Posterior vena cava (tissue), 2 donors: ENCODE data around the gene SIGLEC1. TPM values are rescaled to one million over a fixed set of nuclear protein-coding genes. Genes with fewer than 3 reads are reported as not detected.
A peak's percentile ranks its signal among the peaks of the same experiment; 100 is the strongest.

ENCODE experiments used
- DNase-seq: peaks from one replicate; pipeline ENCODE4 v3.0.0-alpha.2; 2020; ENCODE audit warnings: low spot score
- intact Hi-C, 2 donors: fragments of 100-400 bp; cut with DNase I; formaldehyde crosslinking; loops; one replicate each; pipeline versions ENCODE4 v1.14.1 to v1.14.2; 2022 to 2023
- total RNA-seq, 2 donors: library from RNA; stranded (reverse); fragmentation: NEBNext Ultra II Directional; extraction: Animal tissue kit (Norgen Biotek cat#: 25700); gene quantifications; one replicate each; pipeline ENCODE4 v1.2.1, GENCODE V29; 2021
- donor health status: DM: yes; HTN: yes; CAD: no.
- donor health status: DM: yes; HTN: yes; CAD: no.

The SIGLEC1 gene
- total RNA-seq, 2 donors from 2014 or later, result 12.6 to 41.1 TPM

DNA sequence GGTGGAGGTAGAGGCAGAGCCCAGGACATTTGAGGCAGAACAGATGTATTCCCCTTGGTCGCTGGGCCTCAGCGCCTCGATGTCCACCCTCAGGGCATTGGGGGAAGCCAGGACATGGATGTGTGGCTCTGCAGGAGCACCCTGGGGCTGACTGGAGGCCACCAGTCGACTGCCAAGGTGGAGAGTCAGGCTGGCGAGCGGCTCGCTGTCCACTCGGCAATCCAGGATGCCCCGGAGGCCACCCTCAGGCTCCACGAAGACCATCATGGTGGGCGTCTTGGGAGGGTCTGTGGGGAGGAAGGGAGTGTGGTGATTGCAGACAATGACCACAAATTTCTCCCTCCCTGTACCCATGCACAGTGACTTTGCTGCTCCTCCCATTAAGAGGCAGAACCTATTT lies 22.4 kb downstream of the SIGLEC1 start:
- no peak for DNase-seq
- intact Hi-C loops, result no loop called here

DNA sequence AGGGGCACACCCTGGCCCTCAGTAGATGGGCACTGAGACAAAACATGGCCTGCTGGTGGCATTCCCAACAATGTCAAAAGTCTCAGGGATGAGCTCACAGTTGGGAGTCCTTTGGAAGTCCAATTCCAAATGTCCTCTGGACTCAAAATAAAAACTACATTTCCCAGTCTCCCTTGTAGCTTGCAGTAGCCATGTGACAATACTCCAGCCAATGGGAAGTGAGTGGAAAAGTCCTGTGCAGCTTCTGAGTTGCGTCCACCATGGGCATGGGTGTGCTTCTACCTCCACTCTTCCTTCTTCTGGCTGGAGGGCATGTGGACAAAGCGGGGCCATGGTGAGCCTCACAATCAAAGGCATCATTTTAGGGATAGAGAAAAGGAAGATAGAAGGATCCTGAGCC lies 24.7 kb downstream of the SIGLEC1 start:
- intact Hi-C loops, result no loop called here

DNA sequence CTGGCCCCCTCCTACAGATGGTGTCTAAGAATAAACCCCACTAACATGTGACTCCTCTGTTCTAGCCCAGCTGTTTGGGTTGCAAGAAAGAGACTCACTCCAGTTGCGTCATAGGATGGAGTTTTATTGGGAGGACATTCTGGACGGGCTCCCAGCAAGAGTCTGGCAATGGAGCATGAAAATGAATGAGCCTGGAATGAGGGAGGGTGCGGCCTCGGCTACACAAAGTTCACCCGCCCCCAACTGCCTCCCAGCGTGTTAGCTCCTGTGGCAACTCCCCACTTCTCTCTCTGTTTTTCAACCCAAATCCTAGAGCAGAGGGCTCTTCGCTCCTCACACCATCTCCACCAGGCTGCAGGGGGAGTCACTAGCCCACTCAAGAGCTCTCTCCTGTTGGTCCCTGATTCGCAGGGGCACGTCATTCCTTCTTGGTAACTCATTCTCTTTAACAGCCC lies 25.5 kb downstream of the SIGLEC1 start:
- intact Hi-C loops, result no loop called here
- DNase-seq, result peak; percentile 93

More for the DNA sequence above, 24.7 kb downstream of the SIGLEC1 start:
- no peak for DNase-seq

DNA sequence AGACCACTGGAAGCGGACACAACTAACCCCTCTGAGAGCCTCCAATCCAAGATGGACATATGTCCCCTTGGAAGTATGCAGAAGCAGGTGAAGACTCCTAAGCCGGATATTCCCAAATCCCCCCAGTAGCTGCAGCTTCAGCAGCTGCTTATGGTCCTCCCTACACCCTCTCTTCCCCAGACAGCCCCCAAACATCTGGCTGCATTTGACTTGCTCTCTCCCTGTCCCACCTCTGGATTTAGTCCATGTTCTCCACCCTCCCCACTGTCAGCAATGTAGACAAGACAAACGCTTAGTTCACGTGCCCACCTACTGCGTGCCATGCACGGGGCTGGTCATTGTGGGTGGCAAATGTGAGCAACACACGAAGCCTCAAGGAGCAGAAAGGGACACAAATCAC lies 26.0 kb downstream of the SIGLEC1 start:
- intact Hi-C loops, result no loop called here
- no peak for DNase-seq

DNA sequence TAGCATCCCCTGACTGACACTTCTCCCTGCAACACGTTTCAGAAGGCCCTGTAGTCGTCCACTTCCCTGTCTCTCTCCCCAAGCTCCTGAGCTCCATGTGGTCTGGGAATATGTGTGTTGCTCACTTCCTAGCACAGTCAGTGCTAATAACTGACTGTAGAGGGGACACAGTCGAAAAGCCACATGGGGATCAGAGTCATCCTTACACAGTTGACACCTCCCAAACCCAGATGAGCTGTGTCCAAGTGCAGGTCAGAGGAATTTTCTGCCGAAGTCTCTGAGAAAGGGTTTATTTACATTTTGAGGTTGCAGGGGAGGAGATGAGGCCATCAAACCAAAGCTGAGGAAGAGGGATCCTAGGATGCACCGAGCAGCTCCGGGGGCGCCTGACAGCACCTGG lies 27.1 kb downstream of the SIGLEC1 start:
- intact Hi-C loops, result no loop called here

DNA sequence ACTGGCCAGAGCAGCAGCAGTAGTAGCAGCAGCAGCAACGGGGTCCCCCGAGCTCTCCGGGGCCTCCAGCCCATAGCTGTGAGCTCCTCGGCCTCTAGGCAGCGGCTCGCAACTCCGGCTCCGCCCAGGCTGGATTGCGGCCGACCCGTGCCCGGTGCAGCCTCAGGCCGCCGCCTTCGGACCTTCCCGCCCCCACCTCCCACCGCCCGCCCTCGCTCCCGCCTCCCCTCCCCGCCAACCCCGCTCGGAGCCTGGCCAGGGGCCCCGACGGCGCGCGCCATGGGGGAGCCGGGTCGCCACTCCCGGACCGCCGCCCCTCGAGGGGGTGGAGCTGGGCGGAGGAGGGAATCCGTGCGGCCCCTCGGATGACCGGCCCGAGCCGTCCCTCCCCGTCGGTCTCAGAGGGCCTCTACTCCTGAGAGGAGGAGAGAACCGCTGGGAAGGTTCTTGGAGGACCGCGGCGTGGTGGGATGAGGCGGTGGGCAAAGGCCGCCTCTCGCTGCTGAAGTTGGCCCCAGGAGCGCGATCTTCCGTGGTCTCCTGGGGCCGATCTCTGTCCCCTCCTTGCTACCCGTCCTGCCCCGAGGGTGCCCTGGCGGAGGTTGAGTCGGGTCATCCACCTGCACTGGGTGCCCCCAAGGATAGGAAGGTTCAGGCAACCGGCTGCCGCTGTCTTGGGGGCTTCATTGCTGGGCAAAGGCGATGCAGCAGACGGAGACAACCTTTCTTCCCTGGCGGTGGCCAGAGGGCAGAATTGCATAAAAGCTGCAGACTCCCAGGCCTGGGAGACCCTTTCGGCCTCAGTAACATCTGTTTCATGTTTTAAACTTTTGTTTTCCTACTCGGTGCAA lies 30.2 kb downstream of the SIGLEC1 start, which contains the start of gene ADAM33:
TSS of gene ADAM33 (minus strand) at position 80 of the 851 bp plus-strand sequence. CDS start at position 74, 6 bp downstream.
- intact Hi-C loops, result loop anchor here in 1 of 2 donors (5.0 kb wide), 1 partner anchor 895 kb away; no protein-coding TSS in a partner anchor
- no peak for DNase-seq

More for the DNA sequence above, 27.1 kb downstream of the SIGLEC1 start:
- no peak for DNase-seq

DNA sequence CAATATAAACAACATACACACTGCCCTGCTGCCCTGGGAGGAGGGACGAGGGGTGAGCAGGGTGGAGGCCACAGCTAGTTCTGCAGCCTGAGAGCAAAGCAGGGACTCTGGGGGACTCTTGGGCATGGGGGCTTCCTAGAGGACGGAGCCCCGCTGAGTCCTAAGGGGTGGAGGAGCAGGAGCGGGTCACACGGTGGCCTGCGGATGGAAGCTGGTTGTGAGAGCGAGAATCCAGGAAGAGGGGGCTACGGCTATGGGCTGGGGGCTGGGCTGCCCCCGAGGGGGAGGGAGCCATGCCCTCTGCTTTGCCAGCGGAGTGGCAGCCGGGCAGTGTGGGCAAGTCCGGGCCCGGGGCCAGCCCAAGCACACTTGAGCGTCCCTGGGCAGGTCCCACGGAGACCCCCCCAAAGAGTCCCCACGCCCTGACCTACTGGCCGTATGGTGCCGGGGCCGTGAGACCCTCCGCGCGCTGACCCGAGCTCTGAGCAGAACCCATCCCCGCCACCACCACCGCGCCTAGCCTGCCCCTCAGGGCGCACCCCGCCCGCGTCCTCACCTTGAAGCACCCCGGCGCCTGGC lies 31.0 kb downstream of the SIGLEC1 start:
- no peak for DNase-seq
- intact Hi-C loops, result loop anchor here in 1 of 2 donors (5.0 kb wide), 1 partner anchor 896 kb away; no protein-coding TSS in a partner anchor

DNA sequence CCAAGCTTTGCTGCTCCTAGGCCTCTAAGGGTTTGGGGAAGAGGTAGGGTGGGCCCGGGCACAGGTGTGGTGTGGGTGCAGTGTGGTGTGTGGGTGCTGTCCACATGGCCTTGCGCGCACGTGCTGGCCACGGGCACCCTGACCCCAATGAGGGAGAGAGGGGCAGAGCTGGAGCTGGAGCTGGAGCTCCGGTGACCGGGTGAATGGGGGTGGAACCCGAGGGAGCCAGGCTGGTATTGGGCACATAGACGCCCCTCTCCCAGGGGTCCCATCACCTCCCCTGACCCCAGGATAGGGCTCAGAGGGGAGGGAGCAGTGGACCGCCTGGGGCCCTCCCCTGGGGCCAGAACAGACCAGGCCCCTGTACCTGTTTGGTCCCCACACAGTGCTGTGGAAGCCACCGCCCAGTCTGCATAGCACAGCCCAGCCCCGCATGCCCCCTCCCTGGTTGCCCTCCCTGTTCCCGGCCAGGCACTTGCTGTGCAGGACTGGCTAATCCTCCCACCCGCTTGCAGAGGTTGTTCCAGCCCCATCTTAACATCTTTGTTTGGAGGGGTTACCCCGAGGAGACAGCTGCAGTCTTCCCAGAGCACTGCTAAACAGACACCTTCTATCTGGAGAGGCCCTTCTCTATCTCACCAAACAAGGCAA lies 31.6 kb downstream of the SIGLEC1 start:
- intact Hi-C loops, result loop anchor here in 1 of 2 donors (5.0 kb wide), 1 partner anchor 896 kb away; no protein-coding TSS in a partner anchor
- DNase-seq, result no peak

DNA sequence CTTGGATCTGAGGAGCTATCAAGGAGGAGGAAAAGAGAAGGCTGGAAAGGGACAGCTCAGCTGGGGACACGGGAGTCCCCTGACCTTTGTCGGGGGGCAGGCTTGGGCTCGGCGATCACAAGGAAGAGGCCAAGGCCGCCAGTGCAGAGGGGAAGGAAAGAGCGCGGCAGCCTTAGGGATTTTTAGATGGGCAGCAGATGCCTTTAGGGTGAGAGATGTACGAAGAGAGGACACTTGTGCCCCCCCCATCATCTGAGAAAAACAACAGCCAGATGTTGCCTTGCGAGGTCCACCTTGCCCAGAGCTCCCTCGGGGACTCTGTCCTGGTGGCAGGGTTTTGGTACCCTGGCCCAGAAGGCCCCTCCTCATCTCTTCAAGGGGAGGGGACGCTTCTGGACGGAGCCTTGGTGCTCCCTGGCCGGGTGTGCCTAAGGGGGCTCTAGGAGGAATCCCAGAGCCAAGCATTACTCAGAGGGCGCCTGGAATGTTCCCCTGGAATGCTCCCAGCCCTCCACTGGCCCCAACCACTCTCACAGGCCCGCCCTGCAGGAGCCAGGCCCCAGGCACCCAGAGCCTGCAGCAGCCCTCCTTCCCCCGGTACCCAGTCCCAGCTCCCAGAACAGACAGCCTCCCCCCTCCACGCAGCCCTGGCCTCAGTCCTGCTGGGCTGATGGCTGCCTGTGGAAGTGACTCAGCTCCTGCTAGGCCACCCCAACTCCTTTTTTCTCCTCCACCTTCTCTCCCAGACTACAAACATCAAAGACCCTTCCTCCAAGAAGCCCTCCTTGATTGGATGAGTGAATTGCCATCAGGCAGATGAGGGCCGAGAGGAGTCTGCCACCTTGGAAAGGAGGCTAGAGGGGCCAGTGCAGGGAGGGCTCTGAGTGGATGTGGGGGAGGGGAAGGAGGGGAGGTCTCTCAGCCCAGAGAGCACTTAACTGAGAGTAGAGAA lies 32.4 kb downstream of the SIGLEC1 start:
- no peak for DNase-seq
- intact Hi-C loops, result loop anchor here in 1 of 2 donors (5.0 kb wide), 1 partner anchor 897 kb away; no protein-coding TSS in a partner anchor

DNA sequence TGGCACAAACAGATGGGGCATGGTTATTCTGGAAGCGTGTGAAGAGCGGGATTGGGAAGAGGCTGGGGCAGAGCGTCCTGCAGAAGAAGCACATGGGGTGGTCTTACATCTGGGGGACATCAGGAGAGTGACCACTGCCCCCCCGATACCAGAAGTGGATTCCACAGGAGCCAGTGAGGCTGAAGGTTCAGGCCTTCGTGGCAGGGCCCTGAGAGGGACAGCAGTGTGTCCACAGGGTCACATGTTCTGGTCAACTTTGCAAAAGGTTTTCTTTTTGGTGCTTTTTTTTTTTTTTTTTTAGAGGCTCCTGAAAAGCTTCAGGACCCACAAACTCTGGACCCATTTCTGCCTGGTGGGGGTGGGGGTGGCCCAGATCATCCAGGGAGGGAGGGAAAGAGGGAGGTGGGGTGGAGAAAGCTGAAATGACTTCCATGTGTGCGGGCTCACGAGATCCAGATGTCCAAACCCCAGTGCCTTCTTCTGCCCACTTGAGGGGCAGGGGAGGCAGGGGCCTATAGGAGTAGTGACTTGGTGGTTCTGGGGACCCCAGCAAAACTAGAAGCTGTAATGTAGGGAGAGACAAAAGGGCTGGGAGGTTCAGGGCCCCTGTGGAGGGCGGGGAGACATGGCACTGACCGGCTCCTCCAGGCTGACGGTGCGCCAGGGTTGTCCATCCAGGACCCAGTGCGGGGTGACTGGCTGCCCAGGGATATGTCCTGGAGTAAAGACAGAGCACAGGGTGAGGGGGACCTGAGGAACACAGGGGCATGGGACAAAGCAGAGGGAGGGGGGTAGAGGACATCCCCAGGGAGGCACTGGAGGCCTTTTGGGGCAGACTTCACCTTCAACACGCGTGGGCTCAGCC lies 33.3 kb downstream of the SIGLEC1 start:
- intact Hi-C loops, result no loop called here
- DNase-seq, result no peak

DNA sequence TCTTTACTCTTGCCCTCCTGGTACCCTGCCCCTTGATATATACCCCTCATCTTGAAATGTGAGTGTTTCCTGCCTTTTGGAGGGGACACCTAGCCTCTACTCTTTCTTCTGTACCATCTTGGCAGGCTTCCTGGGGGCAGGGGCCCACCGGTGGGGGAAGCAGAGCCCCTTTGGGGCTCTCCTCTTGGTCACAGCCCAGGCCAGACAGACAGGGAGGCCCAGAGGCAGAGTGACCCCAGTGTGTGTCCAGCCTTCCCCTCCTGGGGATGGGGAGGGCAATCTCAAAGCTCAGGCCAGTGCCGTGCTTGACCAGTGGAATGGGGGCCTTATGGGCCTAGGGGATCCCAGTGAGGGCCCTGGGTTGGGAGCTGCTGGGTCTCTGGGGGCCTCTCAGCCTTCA lies 34.2 kb downstream of the SIGLEC1 start:
- intact Hi-C loops, result no loop called here
- DNase-seq, result no peak

DNA sequence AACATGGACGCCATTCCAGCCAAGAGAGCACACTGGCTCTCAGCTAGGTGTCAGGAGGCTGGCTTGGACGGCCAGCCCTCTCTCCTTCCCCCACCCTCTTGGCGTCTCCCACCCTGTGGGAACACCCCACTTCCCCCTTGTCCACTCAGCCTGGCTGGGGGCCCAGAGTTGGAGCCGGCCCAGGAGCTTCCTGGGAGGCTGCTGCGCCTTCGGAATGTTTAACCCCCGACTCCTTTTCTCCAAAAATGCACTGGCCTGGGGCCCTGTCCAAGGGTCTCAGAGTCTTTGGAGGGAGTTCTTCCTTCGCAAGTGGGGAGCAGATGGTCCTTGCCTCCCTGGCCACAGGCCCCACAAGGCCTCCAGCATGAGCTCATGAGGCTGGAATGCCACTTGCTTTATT lies 34.7 kb downstream of the SIGLEC1 start:
- DNase-seq, result no peak
- intact Hi-C loops, result loop anchor here (2.0 kb wide), 2 partner anchors 33 to 73 kb away; no protein-coding TSS in a partner anchor

DNA sequence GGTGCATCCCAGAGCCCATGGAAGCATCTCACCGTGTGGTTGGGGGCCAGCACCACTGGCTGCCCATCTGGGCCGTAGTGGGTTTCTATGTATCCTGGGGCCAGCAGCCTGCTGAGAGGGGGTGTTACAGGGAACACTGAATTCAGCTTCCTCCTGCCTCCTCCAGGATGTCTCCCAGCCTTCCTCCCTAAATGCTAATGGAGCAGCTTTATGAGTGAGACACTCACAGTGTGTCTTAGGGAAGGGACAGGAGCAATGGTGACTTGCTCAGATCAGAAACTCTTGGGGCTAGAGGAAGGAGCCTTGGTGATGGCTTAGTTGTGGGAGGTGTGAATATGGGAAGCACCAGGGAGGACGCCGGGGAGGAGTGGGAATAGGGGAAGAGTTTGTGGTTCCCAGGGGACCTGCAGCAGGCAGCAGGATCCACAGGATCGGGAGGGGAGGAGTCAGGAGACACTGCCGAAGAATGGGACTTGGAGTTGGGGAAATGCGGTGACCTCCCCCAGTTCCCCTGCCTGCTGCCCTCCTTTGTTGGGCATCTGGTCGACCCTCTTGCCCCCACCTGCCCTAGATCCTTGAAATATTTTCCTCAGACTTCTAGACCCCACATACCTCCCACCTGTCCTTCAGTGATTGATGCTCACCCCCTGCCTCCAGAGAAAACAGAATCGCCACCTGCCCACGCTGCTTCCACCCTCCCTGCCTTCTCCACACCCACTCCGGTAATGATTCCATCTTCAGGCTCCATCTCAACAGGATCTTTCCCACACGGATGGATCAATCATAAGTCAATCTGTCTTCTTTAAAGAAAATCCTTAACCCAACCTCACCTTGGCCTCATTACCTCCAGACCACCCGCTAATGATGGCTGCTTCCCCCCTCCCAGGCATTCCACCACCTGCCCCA lies 37.2 kb downstream of the SIGLEC1 start:
- DNase-seq, result no peak
- intact Hi-C loops, result no loop called here

DNA sequence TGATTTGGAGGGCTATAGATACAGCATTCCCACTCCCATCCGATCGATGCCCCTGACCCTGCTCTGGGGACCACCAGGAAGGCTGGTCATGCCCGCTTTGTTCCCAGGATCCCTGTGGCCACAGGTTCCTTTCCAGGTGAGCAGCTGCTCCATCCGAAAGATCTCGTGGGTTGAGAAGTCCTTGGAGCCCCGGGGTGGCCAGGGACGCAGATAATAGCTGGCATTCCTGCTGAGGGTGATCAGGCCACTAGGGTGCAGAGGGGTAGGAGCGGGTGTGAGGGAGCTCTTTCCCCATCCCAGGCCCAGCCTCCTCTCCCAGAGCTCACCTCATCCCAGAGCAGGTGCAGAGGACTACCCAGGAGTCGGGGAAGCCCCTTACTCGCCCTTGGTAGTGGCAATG lies 38.0 kb downstream of the SIGLEC1 start:
- intact Hi-C loops, result no loop called here
- DNase-seq, result no peak

DNA sequence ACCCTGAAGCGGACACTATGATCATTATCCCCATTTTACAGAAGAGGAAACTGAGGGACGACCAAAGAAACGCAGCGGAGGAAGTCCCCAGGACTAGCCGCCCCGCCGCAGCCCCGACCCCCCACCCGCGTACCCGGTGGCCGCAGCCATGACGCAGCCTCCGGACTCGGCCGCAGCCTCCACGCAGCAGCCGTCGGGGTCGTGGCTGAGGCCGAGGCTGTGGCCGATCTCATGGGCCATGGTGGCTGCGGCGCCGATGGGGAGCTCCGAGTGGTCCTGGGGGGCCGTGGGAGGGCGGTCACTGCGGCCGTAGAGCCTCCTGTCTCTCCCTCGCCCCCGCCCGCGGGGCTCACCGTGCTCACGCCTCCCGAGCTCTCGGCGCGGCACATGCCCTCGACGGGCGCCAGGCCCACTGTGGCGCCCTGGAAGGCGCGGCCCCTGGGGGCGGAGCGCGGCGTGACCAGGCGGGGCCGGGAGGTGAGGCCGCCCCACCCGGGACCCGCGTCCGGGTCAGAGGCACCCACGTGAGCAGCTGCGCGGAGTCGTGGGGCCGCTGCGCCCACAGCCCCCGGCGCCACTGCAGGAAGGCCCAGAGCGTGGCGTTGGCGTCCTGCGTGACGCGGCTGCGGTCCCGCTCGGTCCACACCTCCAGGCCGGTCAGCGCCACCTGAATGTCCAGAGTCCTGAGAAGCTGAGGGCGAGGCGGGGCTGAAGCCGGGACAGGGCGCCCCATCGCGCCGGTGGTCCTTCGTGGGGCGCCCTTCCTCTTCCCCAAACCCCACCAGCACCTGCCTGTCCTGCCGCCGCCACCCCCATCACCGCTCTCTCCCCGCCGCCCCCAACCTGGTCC lies 39.0 kb downstream of the SIGLEC1 start:
- intact Hi-C loops, result no loop called here
- no peak for DNase-seq
